ENCODE measurements around the gene ZBED2.

The ZBED2 gene

GRCh38 chr3:111604119-111604518 is 9.0 kb upstream of the ZBED2 start:
- DNase-seq (ENCODE audit: low read depth in 3 of 3), result no peak

GRCh38 chr3:111603679-111604078 is 8.5 kb upstream of the ZBED2 start:
- no peak for DNase-seq (ENCODE audit: low read depth in 3 of 3)

GRCh38 chr3:111601810-111602209 is 6.7 kb upstream of the ZBED2 start:
- no peak for DNase-seq (ENCODE audit: low read depth in 3 of 3)

GRCh38 chr3:111598552-111598951 is 3.4 kb upstream of the ZBED2 start:
- DNase-seq (ENCODE audit: low read depth in 3 of 3), result no peak

- no peak for DNase-seq (ENCODE audit: low read depth in 3 of 3)
Observed at GRCh38 chr3:111598139-111598538, 3.0 kb upstream of the ZBED2 start.

- no peak for DNase-seq (ENCODE audit: low read depth in 3 of 3)
Observed at GRCh38 chr3:111596328-111596727, 1.2 kb upstream of the ZBED2 start.

- DNase-seq (ENCODE audit: low read depth in 3 of 3), result no peak
Observed at GRCh38 chr3:111594781-111595180, 365 bp downstream of the ZBED2 start.

GRCh38 chr3:111594205-111594604 is 941 bp downstream of the ZBED2 start:
- no peak for DNase-seq (ENCODE audit: low read depth in 3 of 3)

- no peak for DNase-seq (ENCODE audit: low read depth in 3 of 3)
Observed at GRCh38 chr3:111593666-111594065, 1.5 kb downstream of the ZBED2 start.

- no peak for DNase-seq (ENCODE audit: low read depth in 3 of 3)
Observed at GRCh38 chr3:111592936-111593335, 2.2 kb downstream of the ZBED2 start.

GRCh38 chr3:111592143-111592542 is 3.0 kb downstream of the ZBED2 start:
- DNase-seq (ENCODE audit: low read depth in 3 of 3), result no peak

- DNase-seq (ENCODE audit: low read depth in 3 of 3), result no peak
Observed at GRCh38 chr3:111591555-111591954, 3.6 kb downstream of the ZBED2 start.

GRCh38 chr3:111590143-111590491 is 5.0 kb downstream of the ZBED2 start:
- DNase-seq (ENCODE audit: low read depth in 3 of 3), result no peak

- DNase-seq (ENCODE audit: low read depth in 3 of 3), result no peak
Observed at GRCh38 chr3:111589303-111590142, 5.6 kb downstream of the ZBED2 start.

- no peak for DNase-seq (ENCODE audit: low read depth in 3 of 3)
Observed at GRCh38 chr3:111588527-111588926, 6.6 kb downstream of the ZBED2 start.

- no peak for DNase-seq (ENCODE audit: low read depth in 3 of 3)
Observed at GRCh38 chr3:111585217-111585616, 9.9 kb downstream of the ZBED2 start.

GRCh38 chr3:111584744-111585143 is 10.4 kb downstream of the ZBED2 start:
- DNase-seq (ENCODE audit: low read depth in 3 of 3), result no peak

- no peak for DNase-seq (ENCODE audit: low read depth in 3 of 3)
Observed at GRCh38 chr3:111582120-111582474, 13.0 kb downstream of the ZBED2 start.

- DNase-seq (ENCODE audit: low read depth in 3 of 3), result no peak
Observed at GRCh38 chr3:111581403-111582119, 13.6 kb downstream of the ZBED2 start.

GRCh38 chr3:111579495-111579894 is 15.7 kb downstream of the ZBED2 start:
- DNase-seq (ENCODE audit: low read depth in 3 of 3), result no peak

GRCh38 chr3:111578867-111579266 is 16.3 kb downstream of the ZBED2 start:
- no peak for DNase-seq (ENCODE audit: low read depth in 3 of 3)

GRCh38 chr3:111577798-111578685 is 17.1 kb downstream of the ZBED2 start:
- DNase-seq (ENCODE audit: low read depth in 3 of 3), result no peak
